BLaER1 treated with 17β-estradiol and CSF1 and Interleukin-3, amounts not matched to agents 10 nM and 100 nM (cell line): ENCODE results near the gene TMTC2.

Source experiments
- H3K27ac ChIP-seq, 11 experiments: shearing (Covaris generic); formaldehyde crosslinking; 2 replicates each; pipeline ENCODE4 v1.8.1; 2022
- H3K27me3 ChIP-seq, 11 experiments: shearing (Covaris generic); formaldehyde crosslinking; 2 replicates each; pipeline ENCODE4 v1.8.1; 2022
- H3K36me3 ChIP-seq, 11 experiments: shearing (Covaris generic); formaldehyde crosslinking; 2 replicates each; pipeline ENCODE4 v1.8.1; 2022
- H3K4me1 ChIP-seq, 10 experiments: shearing (Covaris generic); formaldehyde crosslinking; 2 replicates each; pipeline ENCODE4 v1.8.1; 2022
- H3K4me2 ChIP-seq, 11 experiments: shearing (Covaris generic); formaldehyde crosslinking; 2 replicates each; pipeline ENCODE4 v1.8.1; 2022
- H3K4me3 ChIP-seq, 10 experiments: shearing (Covaris generic); formaldehyde crosslinking; 2 replicates each; pipeline ENCODE4 v1.8.1; 2022
- H3K9ac ChIP-seq, 11 experiments: shearing (Covaris generic); formaldehyde crosslinking; 2 replicates each; pipeline ENCODE4 v1.8.1; 2022
- H3K9me3 ChIP-seq, 11 experiments: shearing (Covaris generic); formaldehyde crosslinking; replicated peaks in 1 of 11; 2 replicates each; pipeline ENCODE4 v1.8.1; 2022
- H4K20me1 ChIP-seq, 11 experiments: shearing (Covaris generic); formaldehyde crosslinking; 2 replicates each; pipeline ENCODE4 v1.8.1; 2022
- Cebpa-rat ChIP-seq, 11 experiments: shearing (Covaris generic); IDR thresholded peaks; 2 replicates each; pipeline ENCODE4 v1.8.1; 2022

The TMTC2 gene

DNA sequence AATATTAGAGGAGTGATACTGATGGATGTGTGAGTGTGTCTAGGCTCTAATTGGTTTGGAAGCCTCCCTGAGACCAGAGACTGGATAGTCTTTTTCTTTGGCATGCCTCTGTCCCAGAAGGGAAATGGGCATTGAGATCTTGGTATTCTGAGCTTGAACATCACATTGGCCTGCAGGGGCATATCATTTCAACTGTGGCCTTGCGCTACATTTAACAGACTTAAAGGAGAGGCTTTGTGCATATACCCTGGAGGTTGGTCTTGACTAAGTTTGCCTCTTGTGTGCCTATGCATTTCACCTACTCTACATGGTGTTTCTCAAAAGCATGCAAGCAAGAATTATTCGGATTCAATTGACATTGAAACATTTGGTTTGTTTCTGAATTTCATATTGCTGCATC, 185.4 kb downstream of the TMTC2 start:
- Histone ChIP-seq H3K9ac (no peak overlapping the region), H3K27me3 (no peaks in the 10 kb centered on the region)

DNA sequence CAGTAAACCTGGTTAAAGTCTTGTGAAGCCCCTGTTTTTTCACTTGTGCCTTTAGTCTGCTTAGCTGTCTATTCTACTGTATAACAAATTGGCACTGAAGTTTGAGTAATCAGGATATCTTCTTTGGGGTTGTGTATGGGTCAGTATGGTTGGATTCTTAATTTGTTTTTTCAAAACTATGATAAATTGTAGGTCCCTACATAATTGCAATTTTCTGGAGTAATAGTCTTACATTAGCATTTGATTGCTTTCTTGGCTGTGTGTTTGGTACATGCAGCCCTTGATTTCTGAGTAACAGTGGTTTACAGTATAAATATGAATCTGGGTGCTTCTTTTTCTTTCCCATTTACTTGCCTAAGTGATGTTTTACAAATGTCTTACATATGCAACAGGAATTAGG, 186.6 kb downstream of the TMTC2 start:
- Histone ChIP-seq H3K4me2 (no peak overlapping the region), H3K9me3 (no peaks in the 10 kb centered on the region), H3K27ac (no peak overlapping the region), H3K36me3 (no peaks in the 10 kb centered on the region), H3K27me3 (no peaks in the 10 kb centered on the region), H4K20me1 (no peaks in the 10 kb centered on the region), H3K9ac (no peak overlapping the region), H3K4me3 (no peak overlapping the region), H3K4me1 (no peaks in the 10 kb centered on the region)
- no peak for TF ChIP-seq Cebpa-rat (IDR thresholded peaks at IDR 0.05)

More for the DNA sequence above, 185.4 kb downstream of the TMTC2 start:
- Histone ChIP-seq H3K4me1 (no peaks in the 10 kb centered on the region), H3K36me3 (no peaks in the 10 kb centered on the region), H3K4me2 (no peak overlapping the region), H4K20me1 (no peaks in the 10 kb centered on the region), H3K4me3 (no peak overlapping the region), H3K9me3 (no peaks in the 10 kb centered on the region), H3K27ac (no peak overlapping the region)
- no peak for TF ChIP-seq Cebpa-rat (IDR thresholded peaks at IDR 0.05)

DNA sequence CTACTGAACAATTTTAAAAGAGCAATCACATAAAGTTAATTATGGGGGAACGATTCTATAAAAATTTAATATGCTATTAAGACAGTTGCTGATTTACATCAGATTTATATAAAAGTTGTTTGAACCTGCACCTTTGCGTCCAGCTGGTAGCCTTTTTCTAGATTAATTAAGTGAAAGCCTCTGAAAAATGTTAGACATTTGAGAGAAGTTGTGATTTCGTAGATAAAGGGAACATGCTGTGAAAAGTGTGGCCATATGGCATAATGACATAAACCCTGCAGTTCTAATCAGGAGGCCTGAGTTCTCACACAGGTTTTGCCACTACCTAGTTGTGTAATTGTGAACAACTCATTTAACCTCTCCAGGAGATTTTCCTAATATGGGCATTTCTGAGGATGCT, 187.2 kb downstream of the TMTC2 start:
- no peaks in the 10 kb centered on the region for H3K36me3 ChIP-seq
- no peaks in the 10 kb centered on the region for H3K4me1 ChIP-seq
- no peaks in the 10 kb centered on the region for H3K9me3 ChIP-seq
- no peak for TF ChIP-seq Cebpa-rat (IDR thresholded peaks at IDR 0.05)
- H3K4me2 ChIP-seq = no peak overlapping the region
- H3K27me3 ChIP-seq = no peaks in the 10 kb centered on the region
- H3K9ac ChIP-seq = no peak overlapping the region
- no peak overlapping the region for H3K27ac ChIP-seq
- no peaks in the 10 kb centered on the region for H4K20me1 ChIP-seq
- no peak overlapping the region for H3K4me3 ChIP-seq

DNA sequence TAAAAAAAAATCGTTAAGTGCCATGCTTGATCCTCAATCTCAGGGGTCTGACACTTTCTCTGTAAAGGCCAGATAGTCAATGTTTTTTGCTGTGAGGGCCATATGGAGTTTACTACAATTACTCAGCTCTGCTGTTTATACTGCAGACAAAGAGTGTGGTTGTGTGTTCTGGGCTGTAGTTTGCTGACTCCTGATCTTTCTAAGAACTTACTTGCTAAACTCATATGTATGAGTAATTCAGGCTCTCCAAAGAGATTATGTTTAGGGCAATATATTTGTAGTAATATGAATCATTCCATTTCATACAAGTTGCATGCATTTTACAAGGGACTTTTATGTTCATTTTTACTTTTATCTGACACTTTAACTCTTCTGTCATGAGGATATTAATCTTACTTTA, 188.2 kb downstream of the TMTC2 start:
- no peaks in the 10 kb centered on the region for H3K27me3 ChIP-seq
- H3K4me1 ChIP-seq = no peaks in the 10 kb centered on the region
- H3K9me3 ChIP-seq = no peaks in the 10 kb centered on the region
- no peak for TF ChIP-seq Cebpa-rat (IDR thresholded peaks at IDR 0.05)
- no peak overlapping the region for H3K4me2 ChIP-seq
- no peaks in the 10 kb centered on the region for H3K36me3 ChIP-seq
- H3K4me3 ChIP-seq = no peak overlapping the region
- no peak overlapping the region for H3K9ac ChIP-seq
- H3K27ac ChIP-seq = no peak overlapping the region
- H4K20me1 ChIP-seq = no peaks in the 10 kb centered on the region

DNA sequence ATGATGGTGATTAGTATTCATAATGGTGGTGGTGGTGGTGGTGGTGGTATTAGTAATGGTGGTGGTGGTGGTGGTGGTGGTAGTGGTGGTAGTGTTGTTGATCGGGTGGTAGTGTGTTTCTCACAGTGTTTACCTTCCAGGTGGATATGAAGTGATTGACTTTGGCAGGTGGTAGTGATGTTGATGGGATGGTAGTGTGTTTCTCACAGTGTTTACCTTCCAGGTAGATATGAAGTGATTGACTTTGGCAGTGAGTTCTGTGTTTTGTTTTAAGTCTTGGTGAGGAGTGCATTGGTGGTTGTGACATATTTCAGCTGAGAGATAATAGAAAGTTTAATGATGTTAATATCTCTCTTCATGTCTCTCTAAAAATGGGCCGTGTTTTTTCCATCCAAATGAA, 189.4 kb downstream of the TMTC2 start:
- Histone ChIP-seq H3K9me3 (no peaks in the 10 kb centered on the region), H3K27ac (no peak overlapping the region), H3K4me2 (no peak overlapping the region), H3K27me3 (no peaks in the 10 kb centered on the region), H3K9ac (no peak overlapping the region), H4K20me1 (no peaks in the 10 kb centered on the region), H3K36me3 (no peaks in the 10 kb centered on the region), H3K4me3 (no peak overlapping the region), H3K4me1 (no peaks in the 10 kb centered on the region)
- no peak for TF ChIP-seq Cebpa-rat (IDR thresholded peaks at IDR 0.05)

- Histone ChIP-seq H3K9me3 (no peaks in the 10 kb centered on the region), H3K4me2 (no peak overlapping the region), H3K27ac (no peak overlapping the region), H3K9ac (no peak overlapping the region), H4K20me1 (no peaks in the 10 kb centered on the region), H3K4me1 (no peaks in the 10 kb centered on the region), H3K36me3 (no peaks in the 10 kb centered on the region), H3K27me3 (no peaks in the 10 kb centered on the region), H3K4me3 (no peak overlapping the region)
- no peak for TF ChIP-seq Cebpa-rat (IDR thresholded peaks at IDR 0.05)
Observed at GRCh38 chr12:82877963-82878362, 191.3 kb downstream of the TMTC2 start.

GRCh38 chr12:82880442-82880901, 193.8 kb downstream of the TMTC2 start:
- H3K27me3 ChIP-seq = no peaks in the 10 kb centered on the region
- no peak overlapping the region for H3K4me2 ChIP-seq
- H4K20me1 ChIP-seq = no peaks in the 10 kb centered on the region
- no peak overlapping the region for H3K9ac ChIP-seq
- TF ChIP-seq Cebpa-rat (IDR thresholded peaks at IDR 0.05) = no peak
- H3K27ac ChIP-seq = no peak overlapping the region
- H3K4me3 ChIP-seq = no peak overlapping the region
- H3K36me3 ChIP-seq = no peaks in the 10 kb centered on the region
- H3K9me3 ChIP-seq = no peaks in the 10 kb centered on the region
- H3K4me1 ChIP-seq = no peaks in the 10 kb centered on the region

GRCh38 chr12:82883394-82884355, 197.0 kb downstream of the TMTC2 start:
- no peaks in the 10 kb centered on the region for H3K4me1 ChIP-seq
- H3K4me3 ChIP-seq = no peak overlapping the region
- H3K9me3 ChIP-seq = no peaks in the 10 kb centered on the region
- TF ChIP-seq Cebpa-rat (IDR thresholded peaks at IDR 0.05) = no peak
- no peak overlapping the region for H3K4me2 ChIP-seq
- no peaks in the 10 kb centered on the region for H3K36me3 ChIP-seq
- H3K9ac ChIP-seq = no peak overlapping the region
- H3K27ac ChIP-seq = no peak overlapping the region
- no peaks in the 10 kb centered on the region for H4K20me1 ChIP-seq
- no peaks in the 10 kb centered on the region for H3K27me3 ChIP-seq

DNA sequence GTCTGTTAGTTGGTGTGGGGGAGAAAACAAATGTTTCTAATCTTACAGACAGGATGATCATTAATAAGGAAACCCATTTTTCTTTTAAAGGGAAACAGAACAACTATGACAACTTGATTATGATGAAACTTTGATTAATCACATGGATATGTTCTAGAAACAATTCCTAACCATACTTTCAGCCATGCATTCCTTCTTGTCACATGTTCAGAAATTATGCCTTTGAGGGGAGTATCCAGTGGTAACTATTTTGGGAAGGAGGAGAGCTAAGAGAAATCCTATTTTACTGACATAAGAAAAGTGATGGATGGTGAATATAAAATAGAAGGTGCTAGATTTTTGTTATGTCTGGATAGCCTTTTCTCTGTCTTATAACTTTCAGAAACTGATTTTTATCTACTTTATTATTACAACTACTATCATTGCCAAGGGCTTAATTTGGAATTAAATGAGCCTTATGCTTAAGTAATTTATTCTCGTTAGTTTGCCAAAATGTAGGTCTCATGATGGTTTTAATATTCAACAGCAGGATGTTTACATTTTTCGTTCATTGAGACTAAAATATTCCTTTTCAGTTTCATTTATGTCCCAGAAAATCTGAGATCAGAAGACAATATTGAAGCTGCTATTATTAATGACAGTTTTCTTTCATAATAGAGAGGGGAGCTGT, 200.1 kb downstream of the TMTC2 start:
- Histone ChIP-seq H3K27ac (no peak overlapping the region), H3K4me3 (no peak overlapping the region), H3K4me1 (no peaks in the 10 kb centered on the region), H3K9me3 (no peaks in the 10 kb centered on the region), H3K27me3 (no peaks in the 10 kb centered on the region), H3K36me3 (no peaks in the 10 kb centered on the region), H3K4me2 (no peak overlapping the region), H4K20me1 (no peaks in the 10 kb centered on the region), H3K9ac (no peak overlapping the region)
- TF ChIP-seq Cebpa-rat (IDR thresholded peaks at IDR 0.05) = no peak
